ENCODE results near the gene CATSPER1.

CATSPER1 gene

DNA sequence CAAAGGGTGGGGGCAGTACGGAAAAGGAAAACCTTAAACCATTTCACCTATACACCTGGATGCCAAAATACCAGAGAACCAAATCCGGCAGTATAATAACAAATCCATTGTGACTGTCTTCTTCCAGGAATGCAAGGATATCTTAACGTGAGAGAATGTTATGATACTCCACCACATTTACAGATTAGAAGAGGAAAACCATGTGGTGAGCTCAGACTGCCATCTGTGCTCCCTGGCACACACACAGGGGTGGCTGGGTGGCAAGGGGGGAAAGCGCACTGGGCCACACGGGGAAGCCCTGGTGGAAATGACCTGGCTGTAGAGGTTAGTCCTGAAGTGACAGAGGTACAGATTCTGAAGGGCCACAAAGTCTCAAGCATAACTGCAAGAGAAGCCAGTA, 34.2 kb downstream of the CATSPER1 start:
- no peak for DNase-seq

- DNase-seq = peak; percentile 97
Measured at GRCh38 chr11:65988791-65989592, 37.3 kb downstream of the CATSPER1 start.

- DNase-seq = no peak
Measured at GRCh38 chr11:65987336-65987735, 38.9 kb downstream of the CATSPER1 start.

DNA sequence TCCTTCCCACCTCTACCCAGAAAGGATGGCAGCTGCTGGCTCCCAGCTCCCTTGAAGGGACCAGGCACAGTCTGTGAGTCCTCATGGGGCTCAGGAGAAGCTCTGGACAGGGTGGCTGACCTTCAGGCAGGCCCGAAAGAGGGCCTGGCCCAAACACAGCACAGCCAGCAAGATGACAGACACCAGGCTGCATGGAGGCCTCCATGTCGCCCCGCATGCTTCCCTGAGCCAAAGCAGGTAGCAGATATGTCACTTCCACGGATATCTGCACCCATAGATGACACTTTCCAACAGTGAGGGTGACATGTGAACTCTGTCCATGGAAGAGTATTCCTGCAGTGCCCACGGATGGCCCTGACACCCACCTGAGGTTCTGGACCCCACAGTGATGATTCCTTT, 42.7 kb downstream of the CATSPER1 start:
- DNase-seq = no peak

- no peak for DNase-seq
Measured at GRCh38 chr11:65982824-65983588, 43.3 kb downstream of the CATSPER1 start.

- DNase-seq = no peak
Measured at GRCh38 chr11:65981972-65982823, 44.1 kb downstream of the CATSPER1 start.

- no peak for DNase-seq
Measured at GRCh38 chr11:65981101-65981740, 45.1 kb downstream of the CATSPER1 start.

DNA sequence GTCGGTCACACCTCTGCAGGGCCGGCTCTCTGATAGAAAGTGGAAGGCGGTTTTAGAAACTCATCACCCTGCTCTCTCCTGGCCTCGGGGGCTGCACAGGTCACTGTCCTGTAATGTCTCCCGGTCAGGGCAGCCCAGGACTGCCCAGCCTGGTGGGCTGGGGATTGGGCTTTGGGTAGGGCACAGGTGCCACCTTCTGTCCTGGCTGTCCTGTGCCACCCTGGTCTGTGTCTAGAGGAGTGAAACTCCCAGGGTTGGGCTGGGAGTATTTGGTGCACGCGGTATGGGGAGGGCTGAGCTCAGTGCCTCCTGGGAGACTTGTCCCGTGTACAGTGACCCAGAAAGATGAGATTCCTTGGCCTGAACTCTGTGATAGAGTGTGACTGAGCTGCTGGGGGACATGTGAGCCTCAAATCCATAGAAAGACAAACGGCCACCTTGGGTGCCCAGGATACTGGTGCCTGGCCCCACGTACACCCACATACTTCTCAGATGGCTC, 47.0 kb downstream of the CATSPER1 start:
- no peak for DNase-seq

DNA sequence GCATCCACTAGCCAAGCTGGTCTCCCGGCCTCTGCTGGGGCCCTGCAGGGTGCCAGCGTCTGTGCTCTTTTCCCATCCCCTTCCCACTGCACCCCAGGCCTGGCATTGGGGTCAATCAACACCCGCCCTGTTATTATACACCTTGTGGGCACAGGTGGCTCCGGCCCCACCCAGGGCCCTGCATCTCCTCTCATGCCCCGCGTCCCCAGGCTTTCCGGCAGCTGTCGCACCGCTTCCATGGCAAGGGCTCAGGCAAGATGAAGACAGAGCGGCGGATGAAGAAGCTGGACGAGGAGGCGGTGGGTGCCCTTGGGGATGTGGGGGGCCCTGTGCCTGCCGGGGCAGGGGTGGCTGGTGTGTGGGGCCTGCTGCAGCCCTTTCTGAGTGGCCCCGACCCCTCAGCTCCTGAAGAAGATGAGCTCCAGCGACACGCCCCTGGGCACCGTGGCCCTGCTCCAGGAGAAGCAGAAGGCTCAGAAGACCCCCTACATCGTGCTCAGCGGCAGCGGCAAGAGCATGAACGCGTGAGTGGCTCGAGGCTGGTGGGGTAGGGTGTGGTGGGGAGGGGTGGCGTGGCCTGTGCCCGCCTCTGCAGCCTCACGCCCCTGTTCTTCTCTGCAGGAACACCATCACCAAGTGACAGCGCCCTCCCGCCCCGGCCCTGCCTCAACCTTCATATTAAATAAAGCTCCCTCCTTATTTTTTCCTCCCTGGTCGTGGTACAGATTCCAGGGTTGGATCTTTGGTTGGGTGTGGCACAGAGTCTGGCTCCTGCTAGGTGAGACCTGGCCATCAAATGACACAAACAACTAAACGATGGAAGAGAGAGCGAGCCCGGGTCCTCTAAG, 47.7 kb downstream of the CATSPER1 start:
- DNase-seq = no peak

GRCh38 chr11:65977621-65978390, 48.5 kb downstream of the CATSPER1 start:
- no peak for DNase-seq

DNA sequence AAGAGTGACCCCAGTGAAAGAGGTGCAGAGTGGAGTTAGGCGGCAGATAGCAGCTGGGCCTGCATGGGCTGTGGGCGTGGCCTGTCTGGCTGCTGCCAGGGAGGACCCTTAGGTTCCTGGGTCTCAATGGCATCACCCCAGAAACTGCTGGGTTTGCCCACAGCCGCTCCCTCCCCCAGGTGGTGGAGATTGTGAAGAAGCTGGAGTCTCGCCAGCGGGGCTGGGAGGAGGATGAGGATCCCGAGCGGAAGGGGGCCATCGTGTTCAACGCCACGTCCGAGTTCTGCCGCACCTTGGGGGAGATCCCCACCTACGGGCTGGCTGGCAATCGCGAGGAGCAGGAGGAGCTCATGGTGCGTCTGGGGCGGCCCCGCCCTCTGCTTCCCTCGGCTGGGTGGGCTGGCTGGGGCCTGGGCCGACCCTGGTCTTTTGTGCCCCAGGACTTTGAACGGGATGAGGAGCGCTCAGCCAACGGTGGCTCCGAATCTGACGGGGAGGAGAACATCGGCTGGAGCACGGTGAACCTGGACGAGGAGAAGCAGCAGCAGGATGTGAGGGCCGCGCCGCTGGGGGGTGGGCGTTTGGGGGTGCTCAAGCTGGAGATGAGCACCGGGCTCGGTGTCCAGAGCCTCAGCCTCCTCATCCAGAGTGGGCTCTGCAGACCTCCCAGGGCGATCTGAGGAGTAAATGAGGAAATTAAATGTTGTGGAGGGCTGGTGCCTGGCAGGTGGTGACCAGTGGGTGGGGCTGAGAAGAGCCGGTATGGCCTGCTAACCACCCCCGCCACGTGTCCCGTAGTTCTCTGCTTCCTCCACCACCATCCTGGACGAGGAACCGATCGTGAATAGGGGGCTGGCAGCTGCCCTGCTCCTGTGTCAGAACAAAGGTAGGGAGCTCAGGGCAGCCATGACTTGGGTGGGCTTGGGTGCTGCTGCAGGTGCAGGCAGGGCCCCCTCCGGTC, 49.8 kb downstream of the CATSPER1 start:
- no peak for DNase-seq

GRCh38 chr11:65975771-65976170, 50.5 kb downstream of the CATSPER1 start:
- no peak for DNase-seq

GRCh38 chr11:65973439-65974110, 52.7 kb downstream of the CATSPER1 start:
- no peak for DNase-seq

- no peak for DNase-seq
Measured at GRCh38 chr11:65972116-65972515, 54.2 kb downstream of the CATSPER1 start.

GRCh38 chr11:65968600-65969482, 57.4 kb downstream of the CATSPER1 start:
- DNase-seq = no peak

DNA sequence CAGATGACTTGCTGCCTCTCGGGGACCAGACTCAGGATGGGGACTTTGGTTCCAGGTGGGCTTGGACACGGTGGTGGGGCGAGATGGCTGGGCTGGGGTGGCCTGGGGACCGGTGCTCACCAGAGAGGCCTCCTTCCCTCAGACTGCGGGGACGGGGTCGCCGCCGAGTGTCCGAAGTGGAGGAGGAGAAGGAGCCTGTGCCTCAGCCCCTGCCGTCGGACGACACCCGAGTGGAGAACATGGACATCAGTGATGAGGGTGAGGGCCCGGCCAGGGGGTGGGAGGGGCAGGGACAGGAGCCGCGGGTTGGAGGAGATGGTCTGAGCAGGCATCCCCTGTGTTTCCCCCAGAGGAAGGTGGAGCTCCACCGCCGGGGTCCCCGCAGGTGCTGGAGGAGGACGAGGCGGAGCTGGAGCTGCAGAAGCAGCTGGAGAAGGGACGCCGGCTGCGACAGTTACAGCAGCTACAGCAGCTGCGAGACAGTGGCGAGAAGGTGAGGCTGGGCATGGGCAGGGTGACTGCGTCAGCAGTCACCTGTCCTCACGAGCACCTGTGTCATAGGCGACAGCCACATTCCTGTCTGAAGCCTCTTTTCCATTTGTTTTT, 58.8 kb downstream of the CATSPER1 start:
- DNase-seq = no peak

All from NCI-H1092 treated with DMSO at 0.1 percent for 48 hours (cell line).